HG02678 (cell line): ENCODE measurements around the gene AMIGO3.

ENCODE experiments used
- ATAC-seq: cut with Tn5 transposase; IDR thresholded peaks from one replicate; pipeline ENCODE4 v1.9.1; 2021; ENCODE audit warnings: mild to moderate bottlenecking, moderate library complexity; ENCODE audit not compliant: unreplicated experiment

The AMIGO3 gene

DNA sequence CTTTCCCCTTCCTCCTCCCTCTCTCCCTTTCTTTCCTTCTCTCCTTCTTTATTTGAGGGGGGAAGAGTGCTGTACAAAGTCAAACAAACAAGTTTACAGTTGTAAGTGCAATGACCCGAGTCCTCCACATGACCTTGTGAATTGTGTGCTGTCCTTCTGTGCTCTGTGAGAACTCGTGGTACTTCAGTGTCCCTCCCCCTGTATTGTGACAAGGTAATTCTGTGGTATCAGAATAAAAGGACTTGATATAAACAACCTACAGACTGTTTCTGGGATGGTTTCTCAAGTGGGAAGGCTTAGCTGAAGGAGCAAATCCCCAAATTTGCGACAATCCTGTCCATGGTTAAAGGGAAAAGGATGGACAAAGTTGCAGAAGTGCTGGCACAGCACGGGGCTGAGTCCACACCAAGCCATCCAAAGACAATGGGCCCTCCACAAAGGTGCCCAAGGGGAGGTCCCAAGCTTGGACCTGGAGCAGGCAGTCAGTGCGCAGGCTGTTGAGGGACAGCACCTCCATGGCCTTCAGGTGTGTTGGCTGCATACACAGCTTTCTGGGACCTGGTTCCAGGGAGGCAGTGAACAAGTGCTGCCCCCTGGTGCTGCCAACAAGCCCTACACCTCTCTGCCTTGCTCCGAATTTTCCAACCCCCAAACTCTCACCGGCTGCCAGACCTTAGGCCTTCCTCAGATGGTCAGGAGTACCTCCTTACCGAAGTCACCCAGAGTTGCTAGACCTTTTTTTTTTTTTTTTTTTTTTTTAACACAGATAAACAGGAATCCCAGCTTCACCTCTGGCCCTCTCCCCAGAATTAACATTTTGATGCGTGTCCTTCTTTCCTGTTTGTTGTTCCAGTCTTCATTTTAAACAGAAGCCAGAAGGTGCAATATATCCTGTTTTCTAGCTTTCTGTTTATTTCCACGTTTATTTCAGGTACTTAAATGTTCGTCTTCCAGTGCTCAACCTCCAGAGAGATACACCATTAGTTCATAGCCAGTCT lies 47.9 kb downstream of the AMIGO3 start:
- no peak for ATAC-seq

DNA sequence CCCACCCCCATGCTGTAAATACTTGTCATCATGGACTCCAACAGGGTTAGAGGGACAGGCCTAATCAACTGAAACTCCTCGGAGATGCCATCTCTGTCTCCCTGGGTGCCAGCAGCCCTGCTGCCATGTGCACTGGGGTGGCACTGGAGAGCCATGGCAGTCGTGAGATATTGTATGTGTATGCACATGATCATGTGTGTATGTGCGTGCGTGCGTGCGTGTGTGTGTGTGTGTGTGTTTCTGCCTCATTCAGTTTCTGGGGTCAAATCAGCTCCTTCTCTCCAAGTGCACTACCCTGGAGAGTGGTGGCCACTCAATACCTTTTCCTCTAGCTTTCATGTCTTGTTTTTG lies 48.6 kb downstream of the AMIGO3 start:
- ATAC-seq = no peak

- no peak for ATAC-seq
Measured at GRCh38 chr3:49669352-49669751, 50.1 kb downstream of the AMIGO3 start.

GRCh38 chr3:49668861-49669260 lies 50.6 kb downstream of the AMIGO3 start:
- ATAC-seq = no peak

GRCh38 chr3:49668414-49668797 lies 51.1 kb downstream of the AMIGO3 start:
- ATAC-seq = no peak

- ATAC-seq = no peak
Measured at GRCh38 chr3:49667701-49668413, 51.6 kb downstream of the AMIGO3 start.
